IMR-90 (cell line): ENCODE data around the gene NTM. TPM values are rescaled to one million over a fixed set of nuclear protein-coding genes. Genes with fewer than 3 reads are reported as not detected.

ENCODE experiments used
- ATAC-seq: fragments of 200-7000 bp; cut with Tn5 transposase; 2 replicates; pipeline ENCODE4 v1.9.1; 2020; ENCODE audit warnings: low read depth, mild to moderate bottlenecking, moderate library complexity
- BruUV-seq: library from RNA; stranded (reverse); fragments of 400-500 nt; replicated peaks from 2 replicates; lab custom pipeline; 2021; lab: Mats Ljungman, UMichigan
- CTCF ChIA-PET: fragments of 300-600 bp; formaldehyde crosslinking; extraction: SDS; loops from one replicate; lab custom pipeline; 2021; ENCODE audit warnings: antibody characterized with exemption; lab: Yijun Ruan, JAX
- POLR2A ChIA-PET: fragments of 300-600 bp; sonication (Branson Sonifier 250); formaldehyde crosslinking; loops from one replicate; lab custom pipeline; 2022; ENCODE audit warnings: antibody characterized with exemption; ENCODE audit not compliant: unreplicated experiment; lab: Charles Lee
- DNase-seq: peaks from one replicate; pipeline ENCODE4 v3.0.0; 2013
- H2AFZ ChIP-seq: replicated peaks from 2 replicates; pipeline ENCODE3; 2013; ENCODE audit warnings: low read length, mild to moderate bottlenecking; ENCODE audit not compliant: poor library complexity
- H2AK5ac ChIP-seq: 2 replicates; pipeline ENCODE4 v1.6.1; 2013; ENCODE audit warnings: low read depth, low read length, inconsistent platforms
- H2AK9ac ChIP-seq: replicated peaks from 2 replicates; pipeline ENCODE3; 2013; ENCODE audit warnings: mild to moderate bottlenecking, low read depth, low read length, moderate library complexity; ENCODE audit not compliant: poor library complexity
- H2BK120ac ChIP-seq: 2 replicates; pipeline ENCODE4 v1.6.1; 2013; ENCODE audit warnings: low read depth, low read length, inconsistent platforms
- H2BK15ac ChIP-seq: 3 replicates; pipeline ENCODE4 v1.6.1; 2013; ENCODE audit warnings: low read depth, low read length, inconsistent platforms
- H2BK20ac ChIP-seq: 2 replicates; pipeline ENCODE4 v1.6.1; 2013; ENCODE audit warnings: low read depth, mild to moderate bottlenecking, inconsistent platforms, low read length, moderate library complexity
- H2BK5ac ChIP-seq: 2 replicates; pipeline ENCODE4 v1.6.1; 2013; ENCODE audit warnings: mild to moderate bottlenecking, low read depth, low read length, inconsistent platforms; ENCODE audit not compliant: poor library complexity, severe bottlenecking
- H3K14ac ChIP-seq: replicated peaks from 2 replicates; pipeline ENCODE4 v1.6.1; 2013; ENCODE audit warnings: low read depth, low read length, inconsistent platforms
- H3K18ac ChIP-seq: 2 replicates; pipeline ENCODE4 v1.6.1; 2013; ENCODE audit warnings: low read depth, low read length, control low read depth
- H3K23ac ChIP-seq: 2 replicates; pipeline ENCODE4 v1.6.1; 2013; ENCODE audit warnings: low read depth, low read length, inconsistent platforms
- H3K27ac ChIP-seq: 2 replicates; pipeline ENCODE4 v1.5.1; 2013; ENCODE audit warnings: mild to moderate bottlenecking, control low read depth, low read length; ENCODE audit not compliant: insufficient read depth
- H3K27me3 ChIP-seq: 2 replicates; pipeline ENCODE4 v1.6.1; 2013; ENCODE audit warnings: low read length; ENCODE audit not compliant: control insufficient read depth, insufficient read depth
- H3K36me3 ChIP-seq: 2 replicates; pipeline ENCODE4 v1.6.1; 2013; ENCODE audit warnings: low read length, mixed read lengths; ENCODE audit not compliant: control insufficient read depth, insufficient read depth
- H3K4ac ChIP-seq: 2 replicates; pipeline ENCODE4 v1.6.1; 2013; ENCODE audit warnings: low read depth, low read length, inconsistent platforms
- H3K4me1 ChIP-seq: 2 replicates; pipeline ENCODE4 v1.6.1; 2013; ENCODE audit warnings: low read length, mixed read lengths; ENCODE audit not compliant: control insufficient read depth, insufficient read depth
- H3K4me2 ChIP-seq: 2 replicates; pipeline ENCODE4 v1.6.1; 2013; ENCODE audit warnings: low read depth, mild to moderate bottlenecking, control low read depth, low read length, moderate library complexity
- H3K4me3 ChIP-seq: 2 replicates; pipeline ENCODE4 v1.5.1; 2013; ENCODE audit warnings: low read depth, mild to moderate bottlenecking, control low read depth, low read length, moderate library complexity; ENCODE audit not compliant: insufficient read depth
- H3K56ac ChIP-seq: 2 replicates; pipeline ENCODE4 v1.6.1; 2013; ENCODE audit warnings: low read length, inconsistent platforms; ENCODE audit not compliant: insufficient read depth; ENCODE audit errors: extremely low read depth
- H3K79me1 ChIP-seq, 2 experiments: 2 replicates each; pipeline ENCODE4 v1.6.1; 2013; ENCODE audit warnings: low read length in 2 of 2, inconsistent platforms in 1 of 2, low read depth in 1 of 2
- H3K9ac ChIP-seq: 2 replicates; pipeline ENCODE4 v1.6.1; 2013; ENCODE audit warnings: low read depth, low read length, control low read depth
- H3K9me1 ChIP-seq: 2 replicates; pipeline ENCODE4 v1.6.1; 2013; ENCODE audit warnings: low read length, inconsistent platforms; ENCODE audit not compliant: insufficient read depth
- H3K9me3 ChIP-seq: 2 replicates; pipeline ENCODE4 v1.6.1; 2013; ENCODE audit warnings: low read length; ENCODE audit not compliant: control insufficient read depth, insufficient read depth
- H4K20me1 ChIP-seq: 2 replicates; pipeline ENCODE4 v1.6.1; 2013; ENCODE audit warnings: low read length, inconsistent platforms; ENCODE audit not compliant: insufficient read depth
- H4K5ac ChIP-seq: 2 replicates; pipeline ENCODE4 v1.6.1; 2013; ENCODE audit warnings: mild to moderate bottlenecking, low read depth, low read length, control low read depth
- H4K8ac ChIP-seq, 2 experiments: 2 replicates each; pipeline ENCODE4 v1.6.1; 2013; ENCODE audit warnings: low read depth in 2 of 2, low read length in 2 of 2, control low read depth in 1 of 2, inconsistent platforms in 1 of 2
- H4K91ac ChIP-seq: 2 replicates; pipeline ENCODE4 v1.6.1; 2013; ENCODE audit warnings: low read depth, low read length, inconsistent platforms; ENCODE audit not compliant: insufficient read depth
- BHLHE40 ChIP-seq: fragments of 150-350 bp; IDR thresholded peaks from 2 replicates; pipeline ENCODE4 v1.6.1; 2016; ENCODE audit warnings: mild to moderate bottlenecking, low read depth, low read length
- CHD1 ChIP-seq: IDR thresholded peaks from 2 replicates; pipeline ENCODE4 v1.6.1; 2012; ENCODE audit warnings: low read depth, low read length, improper control_type of control experiment
- FOS ChIP-seq: fragments of 150-350 bp; IDR thresholded peaks from 2 replicates; pipeline ENCODE4 v1.6.1; 2016; ENCODE audit warnings: low read depth, low read length
- MAZ ChIP-seq: IDR thresholded peaks from 2 replicates; pipeline ENCODE4 v1.6.1; 2012; ENCODE audit warnings: low read depth, mild to moderate bottlenecking, low read length, improper control_type of control experiment, moderate library complexity, borderline replicate concordance
- NFE2L2 ChIP-seq: fragments of 150-350 bp; IDR thresholded peaks from 2 replicates; pipeline ENCODE4 v1.6.1; 2016; ENCODE audit warnings: low read depth, mild to moderate bottlenecking, low read length
- POLR2A ChIP-seq: IDR thresholded peaks from 2 replicates; pipeline ENCODE4 v1.6.1; 2012; ENCODE audit warnings: mild to moderate bottlenecking, low read depth, low read length
- RCOR1 ChIP-seq: IDR thresholded peaks from 2 replicates; pipeline ENCODE4 v1.6.1; 2012; ENCODE audit warnings: mild to moderate bottlenecking, low read length, improper control_type of control experiment; ENCODE audit not compliant: insufficient replicate concordance
- RFX5 ChIP-seq: IDR thresholded peaks from 2 replicates; pipeline ENCODE4 v1.8.0; 2012; ENCODE audit warnings: low read depth, mild to moderate bottlenecking, low read length, moderate library complexity
- WGBS, 2 experiments: methylation state at CpG; one replicate each; pipeline versions ENCODE4 v1.1.5 to v1.1.7; 2013; ENCODE audit warnings: missing lambda C conversion rate in 2 of 2; ENCODE audit not compliant: insufficient read length in 1 of 2; ENCODE audit errors: extremely low coverage in 2 of 2; 5-methylcytosine and 5-hydroxymethylcytosine counted together
- dilution Hi-C: fragments of 300-500 bp; cut with HindIII; formaldehyde crosslinking; loops from one replicate; pipeline ENCODE4 v1.14.3; 2018; ENCODE audit warnings: low sequenced_read_pairs; ENCODE audit not compliant: unreplicated experiment
- in situ Hi-C: fragments of 300-500 bp; cut with MboI; formaldehyde crosslinking; loops from 3 replicates; pipeline ENCODE4 v1.14.3; 2019; ENCODE audit warnings: low sequenced_read_pairs, inconsistent platforms, mixed read lengths
- intact Hi-C: fragments of 100-400 bp; cut with micrococcal nuclease; formaldehyde crosslinking; loops from 2 replicates; pipeline ENCODE4 v1.10.0; 2022
- polyA plus RNA-seq, 3 experiments: library from polyadenylated mRNA; depleted of rRNA; stranded (reverse); fragments of >200 nt; gene quantifications; 2 replicates each; pipeline ENCODE4 v1.2.3, GENCODE V29; 2012; ENCODE audit warnings: low replicate concordance in 1 of 3
- total RNA-seq: library from RNA; depleted of rRNA; stranded (reverse); fragments of >200 nt; gene quantifications from 2 replicates; pipeline ENCODE4 v1.2.3, GENCODE V29; 2012
- TF ChIP-seq, protein P1 (sequence below): fragments of 150-350 bp; IDR thresholded peaks from 2 replicates; pipeline ENCODE4 v1.6.1; 2016; ENCODE audit warnings: low read depth, mild to moderate bottlenecking, low read length, moderate library complexity, borderline replicate concordance
- TF ChIP-seq, protein P2 (sequence below): fragments of 150-350 bp; IDR thresholded peaks from 2 replicates; pipeline ENCODE4 v1.6.1; 2017; ENCODE audit warnings: mild to moderate bottlenecking, antibody characterized with exemption, low read length, low read depth

Gene NTM
- total and polyA plus RNA-seq, 2 of the 4 experiments (the other 2 are of a cell fraction) = 19.5 to 25.5 TPM

DNA sequence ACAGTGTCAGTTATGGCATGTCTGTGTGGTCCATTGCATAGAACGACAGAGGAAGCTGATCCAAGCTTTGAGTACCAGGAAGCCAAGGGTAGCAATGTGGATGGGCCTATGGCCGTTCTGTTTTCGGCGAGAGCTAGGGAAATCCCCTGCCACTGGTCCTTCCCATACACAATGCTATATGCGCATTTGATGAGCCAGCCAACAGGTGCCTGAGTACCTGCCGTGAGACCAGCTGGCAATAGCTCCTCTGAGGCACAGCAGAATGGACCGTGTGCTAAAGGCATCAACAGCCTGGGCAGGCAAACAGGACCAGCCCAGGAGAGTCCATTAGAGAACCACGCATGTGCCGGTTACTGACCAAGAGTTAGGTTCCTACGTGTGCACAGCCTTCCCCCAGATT, 753.0 kb downstream of the NTM start:
- no peak for DNase-seq
- Histone ChIP-seq H2BK5ac (no peak overlapping the region), H4K20me1 (no peaks in the 10 kb centered on the region), H3K4ac (peak overlapping the region; percentile 39), H2AK5ac (peak overlapping the region; percentile 72), H3K56ac (no peak overlapping the region), H4K91ac (peak overlapping the region; percentile 67; the same call in 1 of the 2 replicates), H3K9me3 (no peaks in the 10 kb centered on the region), H2AFZ (no peak overlapping the region), H3K23ac (no peak overlapping the region), H3K9ac (no peak overlapping the region), H3K79me1 (peaks cover 10 to 33% of the 10 kb centered on the region in 2 experiments; a peak in 3 of 4 replicates), H2BK15ac (no peak overlapping the region; the same call in 2 of the 3 replicates), H3K14ac (no peak overlapping the region), H3K4me1 (peaks cover 11% of the 10 kb centered on the region), H2BK120ac (peak overlapping the region; percentile 73; the same call in 1 of the 2 replicates), H2BK20ac (peak overlapping the region; percentile 64; the same call in 1 of the 2 replicates), H3K27ac (no peak overlapping the region), H4K5ac (no peak overlapping the region), H3K27me3 (no peaks in the 10 kb centered on the region), H4K8ac (peak overlapping the region in 1 of 2 experiments; percentile 4; a peak in 1 of 4 replicates), H3K9me1 (peaks cover 12% of the 10 kb centered on the region), H3K36me3 (no peaks in the 10 kb centered on the region), H3K4me3 (no peak overlapping the region), H2AK9ac (peak overlapping the region; percentile 52), H3K4me2 (no peak overlapping the region), H3K18ac (no peak overlapping the region)
- 95% methylated on average over 4 of the region's 10 CpGs; no CpG with 5 or more reads in 1 of the 2 experiments for WGBS, 2 experiments
- no TSS peak for BruUV-seq
- CTCF ChIA-PET = no interaction called here
- POLR2A ChIA-PET = no interaction called here
- in situ Hi-C loops (no loop called here), intact Hi-C loops (no loop called here), dilution Hi-C loops (no loop called here)
- no peak for TF ChIP-seq FOS
- TF ChIP-seq MAZ = no peak
- TF ChIP-seq, protein P1, sequence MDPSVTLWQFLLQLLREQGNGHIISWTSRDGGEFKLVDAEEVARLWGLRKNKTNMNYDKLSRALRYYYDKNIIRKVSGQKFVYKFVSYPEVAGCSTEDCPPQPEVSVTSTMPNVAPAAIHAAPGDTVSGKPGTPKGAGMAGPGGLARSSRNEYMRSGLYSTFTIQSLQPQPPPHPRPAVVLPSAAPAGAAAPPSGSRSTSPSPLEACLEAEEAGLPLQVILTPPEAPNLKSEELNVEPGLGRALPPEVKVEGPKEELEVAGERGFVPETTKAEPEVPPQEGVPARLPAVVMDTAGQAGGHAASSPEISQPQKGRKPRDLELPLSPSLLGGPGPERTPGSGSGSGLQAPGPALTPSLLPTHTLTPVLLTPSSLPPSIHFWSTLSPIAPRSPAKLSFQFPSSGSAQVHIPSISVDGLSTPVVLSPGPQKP = no peak
- no peak for TF ChIP-seq RCOR1
- no peak for TF ChIP-seq RFX5
- TF ChIP-seq, protein P2, sequence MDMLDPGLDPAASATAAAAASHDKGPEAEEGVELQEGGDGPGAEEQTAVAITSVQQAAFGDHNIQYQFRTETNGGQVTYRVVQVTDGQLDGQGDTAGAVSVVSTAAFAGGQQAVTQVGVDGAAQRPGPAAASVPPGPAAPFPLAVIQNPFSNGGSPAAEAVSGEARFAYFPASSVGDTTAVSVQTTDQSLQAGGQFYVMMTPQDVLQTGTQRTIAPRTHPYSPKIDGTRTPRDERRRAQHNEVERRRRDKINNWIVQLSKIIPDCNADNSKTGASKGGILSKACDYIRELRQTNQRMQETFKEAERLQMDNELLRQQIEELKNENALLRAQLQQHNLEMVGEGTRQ = no peak
- no peak for TF ChIP-seq NFE2L2
- no peak for TF ChIP-seq POLR2A
- TF ChIP-seq BHLHE40 = no peak
- TF ChIP-seq CHD1 = no peak
- no peak for ATAC-seq
